SK-N-MC (cell line): ENCODE data around the gene METAP1.

Experiments
- EZH2 ChIP-seq: fragments of 200-600 bp; sonication (generic); IDR thresholded peaks from one replicate; pipeline ENCODE4 v1.6.1; 2017; ENCODE audit warnings: antibody characterized with exemption
- FOXP2 ChIP-seq: optimal IDR thresholded peaks from 2 replicates; pipeline ENCODE3; 2011; ENCODE audit warnings: mild to moderate bottlenecking, moderate library complexity; ENCODE audit not compliant: insufficient read depth; ENCODE audit errors: extremely low read length, control extremely low read depth
- POLR2AphosphoS5 ChIP-seq: IDR thresholded peaks from 2 replicates; pipeline ENCODE4 v1.6.1; 2012; ENCODE audit warnings: mild to moderate bottlenecking, low read depth, low read length, borderline replicate concordance

GRCh38 chr4:99091216-99091575 lies 95.7 kb downstream of the METAP1 start:
- TF ChIP-seq EZH2 = no peak
- no peak for TF ChIP-seq POLR2AphosphoS5
- no peak for TF ChIP-seq FOXP2
